IPS-20b (cell line): ENCODE data around the gene SV2B.
"Not testable (repeated sequence)": the region's sequence is repeated elsewhere in the genome, so short reads cannot be mapped to it uniquely, and the experiment has no call there.

ENCODE experiments used
- H3K27ac ChIP-seq: one replicate; pipeline ENCODE4 v1.5.1; 2013; ENCODE audit warnings: low read length
- H3K27me3 ChIP-seq: 2 replicates; pipeline ENCODE4 v1.6.1; 2013; ENCODE audit warnings: mild to moderate bottlenecking, low read length, inconsistent platforms; ENCODE audit not compliant: insufficient read depth
- H3K36me3 ChIP-seq: 2 replicates; pipeline ENCODE4 v1.6.1; 2013; ENCODE audit warnings: low read depth, mild to moderate bottlenecking, inconsistent platforms, low read length, moderate library complexity; ENCODE audit not compliant: insufficient read depth
- H3K4me1 ChIP-seq: 2 replicates; pipeline ENCODE4 v1.6.1; 2013; ENCODE audit warnings: mild to moderate bottlenecking, control low read depth, inconsistent platforms, low read length, moderate library complexity; ENCODE audit not compliant: insufficient read depth
- H3K4me3 ChIP-seq: 2 replicates; pipeline ENCODE4 v1.5.1; 2013; ENCODE audit warnings: mild to moderate bottlenecking, low read length, inconsistent platforms
- H3K9ac ChIP-seq: 2 replicates; pipeline ENCODE4 v1.6.1; 2013; ENCODE audit warnings: low read depth, mild to moderate bottlenecking, inconsistent platforms, low read length, moderate library complexity
- H3K9me3 ChIP-seq: 2 replicates; pipeline ENCODE4 v1.6.1; 2013; ENCODE audit warnings: mild to moderate bottlenecking, low read depth, low read length, inconsistent platforms; ENCODE audit not compliant: insufficient read depth

The SV2B gene

DNA sequence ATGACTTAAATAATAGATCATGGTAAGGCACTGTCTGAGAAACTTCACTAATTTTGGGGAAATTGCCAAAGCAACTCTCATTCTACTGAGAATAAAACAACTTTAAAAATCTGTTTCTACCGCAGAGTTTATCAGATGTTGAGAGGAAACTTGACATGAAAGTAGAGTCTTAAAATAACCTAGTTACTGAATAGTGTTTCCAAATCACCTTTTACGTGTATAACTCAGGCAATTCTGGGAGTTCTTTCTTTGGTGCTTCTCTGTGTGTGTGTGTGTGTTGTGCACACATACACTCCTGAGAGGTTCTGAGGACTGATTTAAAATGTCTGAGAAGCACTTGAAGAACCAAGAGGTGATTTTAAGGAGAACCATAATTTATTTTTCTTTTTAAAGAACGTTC, 236.6 kb downstream of the SV2B start:
- Histone ChIP-seq H3K9me3 (no peaks in the 10 kb centered on the region), H3K36me3 (no peaks in the 10 kb centered on the region), H3K27me3 (no peaks in the 10 kb centered on the region)

DNA sequence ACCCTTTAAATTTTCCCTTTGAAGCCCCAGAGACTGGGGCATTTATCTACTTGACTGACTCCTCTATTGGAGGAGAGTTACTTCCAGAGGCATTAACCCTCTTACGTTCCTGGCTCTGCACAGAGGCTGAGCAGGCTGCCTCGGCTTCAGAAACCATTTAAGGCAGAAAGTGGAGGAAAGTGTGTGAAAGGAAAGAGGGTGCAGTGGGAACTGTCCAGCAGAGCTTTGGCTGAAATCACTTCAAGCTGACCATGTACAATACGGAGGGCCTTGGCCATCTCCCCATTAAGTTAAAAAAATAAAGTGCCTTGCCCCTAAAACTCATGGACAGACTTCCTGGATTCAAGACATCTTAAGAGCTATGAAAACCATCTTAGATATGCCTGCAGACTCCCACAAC, 238.7 kb downstream of the SV2B start:
- Histone ChIP-seq H3K36me3 (no peaks in the 10 kb centered on the region), H3K4me3 (no peak overlapping the region), H3K27me3 (no peaks in the 10 kb centered on the region), H3K9me3 (no peaks in the 10 kb centered on the region), H3K9ac (no peak overlapping the region), H3K27ac (no peak overlapping the region), H3K4me1 (no peaks in the 10 kb centered on the region)

More for the DNA sequence above, 236.6 kb downstream of the SV2B start:
- H3K4me1 ChIP-seq: no peaks in the 10 kb centered on the region
- H3K9ac ChIP-seq: no peak overlapping the region
- H3K27ac ChIP-seq: no peak overlapping the region
- no peak overlapping the region for H3K4me3 ChIP-seq

DNA sequence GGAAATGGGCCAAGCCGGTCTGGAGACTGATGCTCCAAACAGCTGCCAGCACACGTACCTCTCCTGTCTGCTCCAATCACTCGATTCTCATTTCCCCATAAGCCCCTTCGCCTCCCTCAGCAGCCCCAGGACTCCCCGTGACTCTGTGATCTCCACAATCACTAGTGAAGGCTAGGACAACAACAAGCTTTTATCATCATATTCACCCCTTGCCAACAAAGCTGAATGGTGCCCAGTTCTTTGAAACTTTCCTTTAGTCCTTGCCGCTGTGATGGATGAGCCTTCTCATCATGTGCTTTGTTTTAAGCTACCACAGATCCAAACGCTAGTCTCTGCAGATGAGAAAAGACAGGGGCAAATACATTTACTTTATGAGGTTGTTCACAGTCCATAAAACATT, 242.0 kb downstream of the SV2B start:
- no peaks in the 10 kb centered on the region for H3K9me3 ChIP-seq
- H3K4me3 ChIP-seq: no peak overlapping the region
- H3K9ac ChIP-seq: no peak overlapping the region
- no peak overlapping the region for H3K27ac ChIP-seq
- H3K4me1 ChIP-seq: no peaks in the 10 kb centered on the region
- H3K36me3 ChIP-seq: no peaks in the 10 kb centered on the region
- no peaks in the 10 kb centered on the region for H3K27me3 ChIP-seq

DNA sequence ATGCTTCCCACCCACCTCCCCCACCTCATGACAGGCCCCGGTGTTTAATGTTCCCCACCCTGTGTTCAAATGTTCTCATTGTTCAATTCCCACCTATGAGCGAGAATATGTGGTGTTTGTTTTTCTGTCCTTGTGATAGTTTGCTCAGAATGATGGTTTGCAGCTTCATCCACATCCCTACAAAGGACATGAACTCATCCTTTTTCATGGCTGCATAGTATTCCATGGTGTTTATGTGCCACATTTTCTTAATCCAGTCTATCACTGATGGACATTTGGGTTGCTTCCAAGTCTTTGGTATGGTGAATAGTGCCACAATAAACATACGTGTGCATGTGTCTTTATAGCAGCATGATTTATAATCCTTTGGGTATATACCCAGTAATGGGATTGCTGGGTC, 244.9 kb downstream of the SV2B start:
- H3K9ac ChIP-seq, H3K4me3 ChIP-seq, H3K9me3 ChIP-seq, H3K27ac ChIP-seq, H3K4me1 ChIP-seq, H3K27me3 ChIP-seq, H3K36me3 ChIP-seq: not testable (repeated sequence)

DNA sequence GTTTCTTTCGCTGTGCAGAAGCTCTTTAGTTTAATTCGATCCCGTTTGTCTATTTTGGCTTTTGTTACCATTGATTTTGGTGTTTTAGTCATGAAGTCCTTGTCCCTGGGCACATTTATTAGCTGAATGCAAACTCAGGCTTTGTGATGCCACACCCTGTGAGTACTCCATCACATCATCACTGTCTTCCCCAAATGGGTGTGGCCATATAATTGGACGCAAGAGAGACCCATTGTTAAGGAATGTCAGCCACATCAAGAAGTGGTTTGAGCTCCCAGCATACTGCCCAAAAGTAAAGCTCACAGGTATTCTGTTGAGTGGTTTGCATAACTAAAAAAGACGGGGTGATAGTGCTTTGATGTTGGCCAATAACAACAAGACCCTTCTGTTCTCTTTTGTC, 245.7 kb downstream of the SV2B start:
- Histone ChIP-seq H3K4me3 (no peak overlapping the region), H3K9me3 (no peaks in the 10 kb centered on the region), H3K4me1 (no peaks in the 10 kb centered on the region), H3K27me3 (no peaks in the 10 kb centered on the region), H3K9ac (no peak overlapping the region), H3K36me3 (no peaks in the 10 kb centered on the region), H3K27ac (no peak overlapping the region)

DNA sequence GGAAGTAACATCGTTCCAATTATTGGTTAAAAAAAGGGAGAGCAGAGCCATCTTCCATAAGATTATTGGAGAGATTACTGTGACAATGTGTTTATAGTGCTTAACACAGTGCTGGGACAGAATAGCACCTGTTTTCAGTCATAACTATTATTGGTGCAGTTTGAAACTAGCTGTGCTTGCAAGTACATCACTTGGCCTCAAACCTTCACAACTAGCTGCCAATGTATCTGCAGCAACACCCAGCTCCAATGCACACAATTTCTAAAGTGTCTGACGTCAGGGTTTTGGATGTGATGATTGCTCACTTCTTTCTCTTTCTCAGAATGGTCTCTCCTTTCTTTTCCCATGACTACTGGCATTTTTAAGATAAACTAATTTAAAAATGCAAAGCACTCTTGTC, 246.2 kb downstream of the SV2B start:
- Histone ChIP-seq H3K27ac (no peak overlapping the region), H3K9ac (no peak overlapping the region), H3K9me3 (no peaks in the 10 kb centered on the region), H3K36me3 (no peaks in the 10 kb centered on the region), H3K4me1 (no peaks in the 10 kb centered on the region), H3K4me3 (no peak overlapping the region), H3K27me3 (no peaks in the 10 kb centered on the region)

DNA sequence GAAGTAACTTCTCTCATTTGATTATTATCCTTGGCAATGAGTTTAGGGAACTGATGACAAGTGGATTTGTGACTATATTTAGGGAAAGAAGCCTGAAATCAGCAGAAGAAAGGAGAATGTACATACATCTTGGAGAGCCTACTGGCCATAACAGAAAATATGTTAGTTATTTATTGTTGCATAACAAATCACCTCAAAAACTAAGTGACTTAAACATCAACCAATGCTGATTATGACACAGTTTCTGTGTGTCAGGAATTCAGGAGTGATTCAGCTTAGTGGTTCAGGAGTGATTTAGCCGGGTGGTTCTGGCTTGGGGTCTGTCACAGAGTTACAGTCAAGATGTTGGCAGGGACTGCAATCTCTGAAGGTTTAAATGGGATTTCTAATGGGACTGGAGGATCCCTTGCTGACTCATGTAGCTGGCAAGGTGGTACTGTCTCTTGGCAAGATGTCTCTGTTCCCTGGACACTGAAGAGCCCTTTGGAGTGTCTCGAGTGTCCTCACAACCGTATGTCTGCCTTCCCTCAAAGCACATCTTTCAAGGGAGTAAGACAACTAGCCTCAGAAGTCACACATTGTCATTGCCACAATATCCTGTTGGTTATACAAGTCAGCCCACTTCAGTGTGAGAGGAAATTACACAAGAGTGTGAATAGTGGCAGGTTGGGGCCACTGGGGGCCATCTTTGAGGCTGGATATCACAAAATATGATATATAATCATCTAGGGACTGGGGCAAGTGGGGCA, 248.9 kb downstream of the SV2B start:
- H3K36me3 ChIP-seq: no peaks in the 10 kb centered on the region
- H3K27ac ChIP-seq: no peak overlapping the region
- no peak overlapping the region for H3K9ac ChIP-seq
- H3K4me1 ChIP-seq: no peaks in the 10 kb centered on the region
- H3K27me3 ChIP-seq: no peaks in the 10 kb centered on the region
- no peaks in the 10 kb centered on the region for H3K9me3 ChIP-seq
- no peak overlapping the region for H3K4me3 ChIP-seq
